HG03060 (cell line): ENCODE results near the gene ZNF821.
"Not testable (repeated sequence)": the region's sequence is repeated elsewhere in the genome, so short reads cannot be mapped to it uniquely, and the experiment has no call there.

Source experiments
- ATAC-seq: cut with Tn5 transposase; IDR thresholded peaks from one replicate; pipeline ENCODE4 v1.9.1; 2021; ENCODE audit warnings: low read depth, moderate number of reproducible peaks; ENCODE audit not compliant: unreplicated experiment

ZNF821 gene

GRCh38 chr16:71863995-71864394, 20.0 kb downstream of the ZNF821 start:
- no peak for ATAC-seq

GRCh38 chr16:71859762-71860521, 24.0 kb downstream of the ZNF821 start:
- no peak for ATAC-seq

GRCh38 chr16:71855937-71856662, 27.9 kb downstream of the ZNF821 start:
- no peak for ATAC-seq

- ATAC-seq, result no peak
Observed at GRCh38 chr16:71854369-71854948, 29.5 kb downstream of the ZNF821 start.

- ATAC-seq, result no peak
Observed at GRCh38 chr16:71853413-71853812, 30.6 kb downstream of the ZNF821 start.

- ATAC-seq, result no peak
Observed at GRCh38 chr16:71852561-71852960, 31.4 kb downstream of the ZNF821 start.

- ATAC-seq, result no peak
Observed at GRCh38 chr16:71852158-71852557, 31.8 kb downstream of the ZNF821 start.

GRCh38 chr16:71851746-71852145, 32.2 kb downstream of the ZNF821 start:
- no peak for ATAC-seq

- ATAC-seq, result no peak
Observed at GRCh38 chr16:71848622-71849021, 35.4 kb downstream of the ZNF821 start.

- ATAC-seq, result no peak
Observed at GRCh38 chr16:71847096-71847495, 36.9 kb downstream of the ZNF821 start.

GRCh38 chr16:71846431-71846830, 37.6 kb downstream of the ZNF821 start:
- ATAC-seq, result no peak

- ATAC-seq, result peak; percentile 63
Observed at GRCh38 chr16:71845639-71846430, 38.1 kb downstream of the ZNF821 start, which contains the start of gene ATXN1L. TSS of gene ATXN1L (plus strand) at chr16:71845976. CDS start at chr16:71849741, 3,765 bp downstream.

GRCh38 chr16:71843572-71843971, 40.4 kb downstream of the ZNF821 start:
- ATAC-seq, result no peak

GRCh38 chr16:71840052-71840451, 43.9 kb downstream of the ZNF821 start:
- ATAC-seq, result no peak

- ATAC-seq, result no peak
Observed at GRCh38 chr16:71837150-71837549, 46.8 kb downstream of the ZNF821 start.

- no peak for ATAC-seq
Observed at GRCh38 chr16:71834291-71834690, 49.7 kb downstream of the ZNF821 start.

GRCh38 chr16:71832112-71832511, 51.9 kb downstream of the ZNF821 start:
- not testable (repeated sequence) for ATAC-seq

GRCh38 chr16:71831698-71832097, 52.3 kb downstream of the ZNF821 start:
- ATAC-seq, result not testable (repeated sequence)

- ATAC-seq, result no peak
Observed at GRCh38 chr16:71830359-71830758, 53.6 kb downstream of the ZNF821 start.

- no peak for ATAC-seq
Observed at GRCh38 chr16:71826533-71827017, 57.4 kb downstream of the ZNF821 start.

GRCh38 chr16:71817155-71817500, 66.9 kb downstream of the ZNF821 start:
- not testable (repeated sequence) for ATAC-seq
